HepG2 (cell line): ENCODE measurements around the gene MAT2A. TPM values are rescaled to one million over a fixed set of nuclear protein-coding genes. Genes with fewer than 3 reads are reported as not detected.

Experiments used
- ATF1 ChIP-seq: IDR thresholded peaks from 2 replicates; pipeline ENCODE4 v1.6.1; 2016; ENCODE audit warnings: mild to moderate bottlenecking, control low read depth
- ATF6 ChIP-seq: sonication (generic); formaldehyde crosslinking; conservative IDR thresholded peaks from 2 replicates; pipeline ENCODE4 v1.4.0; 2020; ENCODE audit warnings: missing genetic modification reagents
- CENPT ChIP-seq: sonication (generic); formaldehyde crosslinking; IDR thresholded peaks from 2 replicates; pipeline ENCODE4 v1.8.0; 2022; ENCODE audit warnings: low read depth, mild to moderate bottlenecking, moderate library complexity, missing genetic modification reagents
- ELF4 ChIP-seq: sonication (generic); formaldehyde crosslinking; IDR thresholded peaks from 2 replicates; pipeline ENCODE4 v1.5.0; 2020; ENCODE audit warnings: missing genetic modification reagents, mild to moderate bottlenecking, moderate library complexity, borderline replicate concordance
- HMG20A ChIP-seq: IDR thresholded peaks from 2 replicates; pipeline ENCODE4 v1.6.1; 2016; ENCODE audit warnings: borderline replicate concordance
- IRF9 ChIP-seq: sonication (generic); formaldehyde crosslinking; IDR thresholded peaks from 2 replicates; pipeline ENCODE4 v1.8.0; 2022; ENCODE audit warnings: missing genetic modification reagents, mild to moderate bottlenecking, borderline replicate concordance
- MAZ ChIP-seq, 2 experiments: sonication (generic) in 1 of 2; formaldehyde crosslinking in 1 of 2; IDR thresholded peaks; 2 replicates each; pipeline versions ENCODE4 v1.5.0 to v1.6.1; 2012 to 2020; ENCODE audit warnings: low read depth in 2 of 2, mild to moderate bottlenecking in 2 of 2, borderline replicate concordance in 1 of 2, improper control_type of control experiment in 1 of 2, low read length in 1 of 2, missing genetic modification reagents in 1 of 2, moderate library complexity in 1 of 2
- ONECUT2 ChIP-seq: sonication (generic); formaldehyde crosslinking; IDR thresholded peaks from 2 replicates; pipeline ENCODE4 v1.4.0; 2020; ENCODE audit warnings: missing genetic modification reagents
- PBX2 ChIP-seq: IDR thresholded peaks from 2 replicates; pipeline ENCODE4 v1.6.1; 2016; ENCODE audit warnings: control low read depth
- RAD51 ChIP-seq: fragments of 450-650 bp; IDR thresholded peaks from 2 replicates; pipeline ENCODE4 v1.6.1; 2016; ENCODE audit warnings: borderline replicate concordance
- ZFYVE20 ChIP-seq: sonication (generic); formaldehyde crosslinking; IDR thresholded peaks from 2 replicates; pipeline ENCODE4 v1.8.0; 2023; ENCODE audit warnings: low read depth, mild to moderate bottlenecking, moderate library complexity, missing genetic modification reagents, borderline replicate concordance
- ZNF136 ChIP-seq: sonication (generic); formaldehyde crosslinking; IDR thresholded peaks from 2 replicates; pipeline ENCODE4 v1.8.1; 2022; ENCODE audit warnings: low read depth, mild to moderate bottlenecking, moderate library complexity, missing genetic modification reagents
- ZNF138 ChIP-seq: sonication (generic); formaldehyde crosslinking; IDR thresholded peaks from 2 replicates; pipeline ENCODE4 v1.5.0; 2020; ENCODE audit warnings: mild to moderate bottlenecking, low read depth, missing genetic modification reagents
- ZNF598 ChIP-seq: sonication (generic); formaldehyde crosslinking; IDR thresholded peaks from 2 replicates; pipeline ENCODE4 v1.5.1; 2020; ENCODE audit warnings: mild to moderate bottlenecking, missing genetic modification reagents, borderline replicate concordance
- ZNF607 ChIP-seq: sonication (generic); formaldehyde crosslinking; IDR thresholded peaks from 2 replicates; pipeline ENCODE4 v1.5.1; 2020; ENCODE audit warnings: missing genetic modification reagents, mild to moderate bottlenecking, borderline replicate concordance
- ZNF674 ChIP-seq: sonication (generic); formaldehyde crosslinking; IDR thresholded peaks from 2 replicates; pipeline ENCODE4 v1.5.0; 2020; ENCODE audit warnings: low read depth, mild to moderate bottlenecking, missing genetic modification reagents
- ZNF75D ChIP-seq: sonication (generic); formaldehyde crosslinking; IDR thresholded peaks from 2 replicates; pipeline ENCODE4 v1.8.1; 2023; ENCODE audit warnings: missing genetic modification reagents, mild to moderate bottlenecking, borderline replicate concordance
- polyA plus RNA-seq, 8 experiments: library from polyadenylated mRNA; depleted of rRNA in 3 of 8; stranded (reverse) in 7 of 8; unstranded in 1 of 8; fragments of >200 nt; fragmentation: Illumina TruSeq in 4 of 8; extraction: Trizol in 4 of 8; gene quantifications; 2 replicates each; pipeline versions ENCODE4 v1.2.1 to v1.2.3, GENCODE V29; 2011 to 2016; ENCODE audit warnings: low read depth in 4 of 8, missing spikeins in 1 of 8, mixed read lengths in 1 of 8; ENCODE audit not compliant: insufficient read depth in 1 of 8
- total RNA-seq, 5 experiments: library from RNA; depleted of rRNA; stranded (reverse); fragments of >200 nt; fragmentation: Illumina TruSeq; extraction: Trizol; gene quantifications; 2 replicates each; pipeline ENCODE4 v1.2.3, GENCODE V29; 2016; ENCODE audit warnings: low read depth in 1 of 5
- TF ChIP-seq, protein P1 (sequence below): sonication (generic); formaldehyde crosslinking; IDR thresholded peaks from 2 replicates; pipeline ENCODE4 v1.4.0; 2020; ENCODE audit warnings: missing genetic modification reagents, borderline replicate concordance
- TF ChIP-seq, protein P2 (sequence below): sonication (generic); formaldehyde crosslinking; IDR thresholded peaks from 2 replicates; pipeline ENCODE4 v1.5.0; 2020; ENCODE audit warnings: missing genetic modification reagents

MAT2A gene
- total and polyA plus RNA-seq, 2 of the 13 experiments (the other 11 are each of a cell fraction or from before 2014, with no cell fraction given), result 155 to 331 TPM

- TF ChIP-seq ELF4 (CRISPR knock-in tag) (no peak), ZNF75D (CRISPR knock-in tag) (no peak), ZNF138 (no peak), ZNF598 (no peak), ATF1 (CRISPR knock-in tag) (no peak), ONECUT2 (CRISPR knock-in tag) (no peak), MAZ (IDR thresholded peaks at IDR 0.05; ENCODE audit: borderline replicate concordance, low read depth, low read length) (no peak), MAZ (CRISPR knock-in tag; IDR thresholded peaks at IDR 0.05; ENCODE audit: low read depth) (0 out of 2 replicates have a peak, but pooled peaks have one; percentile 31), IRF9 (CRISPR knock-in tag) (no peak), ZFYVE20 (CRISPR knock-in tag) (no peak), ZNF674 (CRISPR knock-in tag) (no peak), CENPT (CRISPR knock-in tag) (no peak), PBX2 (CRISPR knock-in tag) (no peak), ZNF607 (CRISPR knock-in tag) (no peak), HMG20A (CRISPR knock-in tag) (no peak), ATF6 (no peak), RAD51 (no peak), ZNF136 (no peak)
- TF ChIP-seq, protein P1, sequence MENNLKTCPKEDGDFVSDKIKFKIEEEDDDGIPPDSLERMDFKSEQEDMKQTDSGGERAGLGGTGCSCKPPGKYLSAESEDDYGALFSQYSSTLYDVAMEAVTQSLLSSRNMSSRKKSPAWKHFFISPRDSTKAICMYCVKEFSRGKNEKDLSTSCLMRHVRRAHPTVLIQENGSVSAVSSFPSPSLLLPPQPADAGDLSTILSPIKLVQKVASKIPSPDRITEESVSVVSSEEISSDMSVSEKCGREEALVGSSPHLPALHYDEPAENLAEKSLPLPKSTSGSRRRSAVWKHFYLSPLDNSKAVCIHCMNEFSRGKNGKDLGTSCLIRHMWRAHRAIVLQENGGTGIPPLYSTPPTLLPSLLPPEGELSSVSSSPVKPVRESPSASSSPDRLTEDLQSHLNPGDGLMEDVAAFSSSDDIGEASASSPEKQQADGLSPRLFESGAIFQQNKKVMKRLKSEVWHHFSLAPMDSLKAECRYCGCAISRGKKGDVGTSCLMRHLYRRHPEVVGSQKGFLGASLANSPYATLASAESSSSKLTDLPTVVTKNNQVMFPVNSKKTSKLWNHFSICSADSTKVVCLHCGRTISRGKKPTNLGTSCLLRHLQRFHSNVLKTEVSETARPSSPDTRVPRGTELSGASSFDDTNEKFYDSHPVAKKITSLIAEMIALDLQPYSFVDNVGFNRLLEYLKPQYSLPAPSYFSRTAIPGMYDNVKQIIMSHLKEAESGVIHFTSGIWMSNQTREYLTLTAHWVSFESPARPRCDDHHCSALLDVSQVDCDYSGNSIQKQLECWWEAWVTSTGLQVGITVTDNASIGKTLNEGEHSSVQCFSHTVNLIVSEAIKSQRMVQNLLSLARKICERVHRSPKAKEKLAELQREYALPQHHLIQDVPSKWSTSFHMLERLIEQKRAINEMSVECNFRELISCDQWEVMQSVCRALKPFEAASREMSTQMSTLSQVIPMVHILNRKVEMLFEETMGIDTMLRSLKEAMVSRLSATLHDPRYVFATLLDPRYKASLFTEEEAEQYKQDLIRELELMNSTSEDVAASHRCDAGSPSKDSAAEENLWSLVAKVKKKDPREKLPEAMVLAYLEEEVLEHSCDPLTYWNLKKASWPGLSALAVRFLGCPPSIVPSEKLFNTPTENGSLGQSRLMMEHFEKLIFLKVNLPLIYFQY (CRISPR knock-in tag), result no peak
- TF ChIP-seq, protein P2, sequence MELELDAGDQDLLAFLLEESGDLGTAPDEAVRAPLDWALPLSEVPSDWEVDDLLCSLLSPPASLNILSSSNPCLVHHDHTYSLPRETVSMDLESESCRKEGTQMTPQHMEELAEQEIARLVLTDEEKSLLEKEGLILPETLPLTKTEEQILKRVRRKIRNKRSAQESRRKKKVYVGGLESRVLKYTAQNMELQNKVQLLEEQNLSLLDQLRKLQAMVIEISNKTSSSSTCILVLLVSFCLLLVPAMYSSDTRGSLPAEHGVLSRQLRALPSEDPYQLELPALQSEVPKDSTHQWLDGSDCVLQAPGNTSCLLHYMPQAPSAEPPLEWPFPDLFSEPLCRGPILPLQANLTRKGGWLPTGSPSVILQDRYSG (CRISPR knock-in tag), result no peak
- TF ChIP-seq, all 625 proteins: peak for 13
Observed at GRCh38 chr2:85577063-85577385, 38.1 kb downstream of the MAT2A start (continued).
